Glutamatergic neuron (in vitro differentiated cells): ENCODE results near the gene CRLF2. TPM values are rescaled to one million over a fixed set of nuclear protein-coding genes. Genes with fewer than 3 reads are reported as not detected.

Experiments
- DNase-seq: peaks from one replicate; pipeline ENCODE4 v3.0.0; 2022
- H3K27ac Mint-ChIP-seq: one replicate; pipeline ENCODE4 v1.8.0; 2020; ENCODE audit warnings: mild to moderate bottlenecking, mixed read lengths, inconsistent platforms; ENCODE audit not compliant: unreplicated experiment
- H3K27me3 Mint-ChIP-seq: one replicate; pipeline ENCODE4 v1.8.0; 2020; ENCODE audit warnings: mild to moderate bottlenecking, moderate library complexity, mixed read lengths, inconsistent platforms; ENCODE audit not compliant: unreplicated experiment
- H3K36me3 Mint-ChIP-seq: one replicate; pipeline ENCODE4 v1.8.0; 2020; ENCODE audit warnings: mild to moderate bottlenecking, mixed read lengths, inconsistent platforms; ENCODE audit not compliant: unreplicated experiment
- H3K4me1 Mint-ChIP-seq: one replicate; pipeline ENCODE4 v1.8.0; 2020; ENCODE audit warnings: mild to moderate bottlenecking, low read depth, mixed read lengths, inconsistent platforms; ENCODE audit not compliant: unreplicated experiment
- H3K4me3 Mint-ChIP-seq: one replicate; pipeline ENCODE4 v1.8.0; 2020; ENCODE audit warnings: mild to moderate bottlenecking, mixed read lengths, inconsistent platforms; ENCODE audit not compliant: unreplicated experiment
- H3K9me3 Mint-ChIP-seq: one replicate; pipeline ENCODE4 v1.8.0; 2020; ENCODE audit warnings: mild to moderate bottlenecking, moderate library complexity, mixed read lengths, inconsistent platforms; ENCODE audit not compliant: unreplicated experiment
- total RNA-seq: library from RNA; stranded (reverse); fragmentation: NEBNext Ultra II Directional; extraction: Animal tissue kit (Norgen Biotek cat#: 25700); gene quantifications from one replicate; pipeline ENCODE4 v1.2.1, GENCODE V29; 2021; ENCODE audit not compliant: unreplicated experiment
- TF ChIP-seq, protein P1 (sequence below): fragments of 200-600 bp; sonication (generic); IDR thresholded peaks from one replicate; pipeline ENCODE4 v1.5.0; 2021; ENCODE audit not compliant: partially characterized antibody, unreplicated experiment

The CRLF2 gene
- total RNA-seq, 1 donor from 2014 or later = 0.54 TPM

- TF ChIP-seq, protein P1, sequence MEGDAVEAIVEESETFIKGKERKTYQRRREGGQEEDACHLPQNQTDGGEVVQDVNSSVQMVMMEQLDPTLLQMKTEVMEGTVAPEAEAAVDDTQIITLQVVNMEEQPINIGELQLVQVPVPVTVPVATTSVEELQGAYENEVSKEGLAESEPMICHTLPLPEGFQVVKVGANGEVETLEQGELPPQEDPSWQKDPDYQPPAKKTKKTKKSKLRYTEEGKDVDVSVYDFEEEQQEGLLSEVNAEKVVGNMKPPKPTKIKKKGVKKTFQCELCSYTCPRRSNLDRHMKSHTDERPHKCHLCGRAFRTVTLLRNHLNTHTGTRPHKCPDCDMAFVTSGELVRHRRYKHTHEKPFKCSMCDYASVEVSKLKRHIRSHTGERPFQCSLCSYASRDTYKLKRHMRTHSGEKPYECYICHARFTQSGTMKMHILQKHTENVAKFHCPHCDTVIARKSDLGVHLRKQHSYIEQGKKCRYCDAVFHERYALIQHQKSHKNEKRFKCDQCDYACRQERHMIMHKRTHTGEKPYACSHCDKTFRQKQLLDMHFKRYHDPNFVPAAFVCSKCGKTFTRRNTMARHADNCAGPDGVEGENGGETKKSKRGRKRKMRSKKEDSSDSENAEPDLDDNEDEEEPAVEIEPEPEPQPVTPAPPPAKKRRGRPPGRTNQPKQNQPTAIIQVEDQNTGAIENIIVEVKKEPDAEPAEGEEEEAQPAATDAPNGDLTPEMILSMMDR = no peak
- no peaks in the 10 kb centered on the region for H3K4me1 Mint-ChIP-seq
- no peak overlapping the region for H3K27ac Mint-ChIP-seq
- no peak overlapping the region for H3K4me3 Mint-ChIP-seq
- no peak for DNase-seq
- H3K9me3 Mint-ChIP-seq = peaks cover 5% of the 10 kb centered on the region
- H3K27me3 Mint-ChIP-seq = peaks cover 2% of the 10 kb centered on the region
- H3K36me3 Mint-ChIP-seq = peaks cover 4% of the 10 kb centered on the region
Measured at GRCh38 chrX:1223242-1223600, 10.8 kb upstream of the CRLF2 start.

GRCh38 chrX:1222531-1223241, 10.2 kb upstream of the CRLF2 start:
- Mint-ChIP-seq H3K4me3 (no peak overlapping the region), H3K4me1 (no peaks in the 10 kb centered on the region), H3K36me3 (peaks cover 4% of the 10 kb centered on the region), H3K27me3 (peaks cover 2% of the 10 kb centered on the region), H3K9me3 (peaks cover 5% of the 10 kb centered on the region), H3K27ac (no peak overlapping the region)
- TF ChIP-seq, protein P1 = no peak
- no peak for DNase-seq

GRCh38 chrX:1221296-1221845, 8.9 kb upstream of the CRLF2 start:
- Mint-ChIP-seq H3K4me3 (no peak overlapping the region), H3K27ac (no peak overlapping the region), H3K4me1 (no peaks in the 10 kb centered on the region), H3K9me3 (peaks cover 5% of the 10 kb centered on the region), H3K27me3 (peaks cover 2% of the 10 kb centered on the region), H3K36me3 (peaks cover 4% of the 10 kb centered on the region)
- DNase-seq = no peak
- TF ChIP-seq, protein P1 = no peak

- no peak overlapping the region for H3K4me3 Mint-ChIP-seq
- no peak for DNase-seq
- no peak overlapping the region for H3K27ac Mint-ChIP-seq
- TF ChIP-seq, protein P1 = no peak
- peaks cover 2% of the 10 kb centered on the region for H3K27me3 Mint-ChIP-seq
- H3K36me3 Mint-ChIP-seq = peaks cover 4% of the 10 kb centered on the region
- no peaks in the 10 kb centered on the region for H3K4me1 Mint-ChIP-seq
- peaks cover 2% of the 10 kb centered on the region for H3K9me3 Mint-ChIP-seq
Measured at GRCh38 chrX:1218286-1218685, 5.8 kb upstream of the CRLF2 start.

- TF ChIP-seq, protein P1 = no peak
- peaks cover 6% of the 10 kb centered on the region for H3K27me3 Mint-ChIP-seq
- no peak overlapping the region for H3K27ac Mint-ChIP-seq
- H3K4me3 Mint-ChIP-seq = no peak overlapping the region
- peaks cover 6% of the 10 kb centered on the region for H3K4me1 Mint-ChIP-seq
- no peaks in the 10 kb centered on the region for H3K36me3 Mint-ChIP-seq
- peaks cover 3% of the 10 kb centered on the region for H3K9me3 Mint-ChIP-seq
- DNase-seq = no peak
Measured at GRCh38 chrX:1215123-1215823, 2.8 kb upstream of the CRLF2 start.
